Activated CD8-positive, alpha-beta memory T cell treated with anti-CD3 and anti-CD28 coated beads, Interleukin-2, amount 50 U/mL, for 1 hour (primary cell): ENCODE results near the gene ZBTB46.
A peak's percentile ranks its signal among the peaks of the same experiment; 100 is the strongest.
"Not testable (repeated sequence)": the region's sequence is repeated elsewhere in the genome, so short reads cannot be mapped to it uniquely, and the experiment has no call there.

Source experiments
- DNase-seq: peaks from one replicate; pipeline ENCODE4 v3.0.0-alpha.2; 2020; ENCODE audit errors: extremely low read depth

Gene ZBTB46

GRCh38 chr20:63735859-63736718 is 95.0 kb downstream of the ZBTB46 start, which contains the start of gene LIME1:
TSS of gene LIME1 (plus strand) at chr20:63736664. CDS start at chr20:63737550, 886 bp downstream.
- peak; percentile 74 for DNase-seq

- DNase-seq = no peak
These were observed 95.9 kb downstream of the ZBTB46 start for GRCh38 chr20:63734946-63735858.

- DNase-seq = no peak
These were observed 96.7 kb downstream of the ZBTB46 start for GRCh38 chr20:63734111-63734945.

- DNase-seq = no peak
These were observed 97.4 kb downstream of the ZBTB46 start for GRCh38 chr20:63733579-63734081.

GRCh38 chr20:63733117-63733516 is 97.9 kb downstream of the ZBTB46 start:
- no peak for DNase-seq

- DNase-seq = no peak
These were observed 98.7 kb downstream of the ZBTB46 start for GRCh38 chr20:63732118-63733095.

- no peak for DNase-seq
These were observed 99.7 kb downstream of the ZBTB46 start for GRCh38 chr20:63731410-63731809.

GRCh38 chr20:63730189-63730733 is 100.8 kb downstream of the ZBTB46 start:
- not testable (repeated sequence) for DNase-seq

GRCh38 chr20:63722967-63723622 is 108.0 kb downstream of the ZBTB46 start:
- DNase-seq = not testable (repeated sequence)

- no peak for DNase-seq
These were observed 112.1 kb downstream of the ZBTB46 start for GRCh38 chr20:63718996-63719395.

- no peak for DNase-seq
These were observed 116.2 kb downstream of the ZBTB46 start for GRCh38 chr20:63714858-63715257.

GRCh38 chr20:63712191-63712590 is 118.9 kb downstream of the ZBTB46 start:
- no peak for DNase-seq

- no peak for DNase-seq
These were observed 119.9 kb downstream of the ZBTB46 start for GRCh38 chr20:63711085-63711645.

- no peak for DNase-seq
These were observed 121.9 kb downstream of the ZBTB46 start for GRCh38 chr20:63709149-63709527.

- no peak for DNase-seq
These were observed 122.5 kb downstream of the ZBTB46 start for GRCh38 chr20:63708301-63709148.

GRCh38 chr20:63707558-63708300 is 123.3 kb downstream of the ZBTB46 start, which contains the start of the genes ARFRP1 and ZGPAT:
TSS of gene ARFRP1 (minus strand) at chr20:63707976. CDS start at chr20:63707091, 885 bp downstream.
TSS of gene ZGPAT (plus strand) at chr20:63708039. CDS start at chr20:63708581, 542 bp downstream.
- peak; percentile 50 for DNase-seq
